ENCODE results near the gene SPON2.

- TF ChIP-seq POLR2A (IDR thresholded peaks at IDR 0.05) (no peak), CTCF (IDR thresholded peaks at IDR 0.05) (no peak), EP300 (IDR thresholded peaks at IDR 0.05) (no peak)
Measured at GRCh38 chr4:1174941-1175634, 2.7 kb upstream of the SPON2 start.

Measured in tibial nerve (tissue), 4 donors.